Esophagus mucosa (tissue), 1 donor: Measurements from ENCODE around the gene AKT1S1. TPM values are rescaled to one million over a fixed set of nuclear protein-coding genes. Genes with fewer than 3 reads are reported as not detected.

ENCODE experiments used
- ATAC-seq: fragments of 200-7000 bp; cut with Tn5 transposase; one replicate; pipeline ENCODE4 v1.9.1; 2020
- total RNA-seq: library from RNA; stranded (reverse); gene quantifications from one replicate; pipeline ENCODE4 v1.2.4, GENCODE V29; 2023
- donor health status: DM: yes; HTN: yes; CAD: no.

The AKT1S1 gene
- total RNA-seq, 1 donor from 2014 or later: 32.7 TPM

- no peak for ATAC-seq
These were observed 23.2 kb downstream of the AKT1S1 start for GRCh38 chr19:49853852-49854377.

DNA sequence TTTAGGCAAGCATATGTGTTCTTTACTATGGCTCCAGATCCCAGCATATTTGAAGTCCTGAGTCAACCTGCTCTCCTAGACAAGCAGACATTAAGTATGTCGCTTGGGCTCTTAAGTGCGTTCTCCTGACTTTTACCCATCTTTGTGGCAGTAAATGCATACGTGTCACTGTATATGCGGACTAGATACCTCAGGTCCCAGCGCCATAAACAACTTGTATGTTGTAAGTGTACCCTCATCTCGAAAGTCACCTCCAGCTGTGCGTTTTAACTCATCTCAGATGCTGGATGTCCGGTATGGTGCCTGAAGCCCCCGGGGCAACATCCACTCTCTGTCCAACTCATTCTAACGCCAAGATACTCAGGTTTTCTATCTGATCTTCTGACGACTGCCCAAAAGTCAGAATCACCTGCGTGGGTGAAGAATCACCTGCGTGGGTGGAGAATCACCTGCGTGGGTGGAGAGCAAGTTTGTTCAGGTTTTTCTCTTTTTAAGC, 24.5 kb downstream of the AKT1S1 start:
- ATAC-seq: no peak

DNA sequence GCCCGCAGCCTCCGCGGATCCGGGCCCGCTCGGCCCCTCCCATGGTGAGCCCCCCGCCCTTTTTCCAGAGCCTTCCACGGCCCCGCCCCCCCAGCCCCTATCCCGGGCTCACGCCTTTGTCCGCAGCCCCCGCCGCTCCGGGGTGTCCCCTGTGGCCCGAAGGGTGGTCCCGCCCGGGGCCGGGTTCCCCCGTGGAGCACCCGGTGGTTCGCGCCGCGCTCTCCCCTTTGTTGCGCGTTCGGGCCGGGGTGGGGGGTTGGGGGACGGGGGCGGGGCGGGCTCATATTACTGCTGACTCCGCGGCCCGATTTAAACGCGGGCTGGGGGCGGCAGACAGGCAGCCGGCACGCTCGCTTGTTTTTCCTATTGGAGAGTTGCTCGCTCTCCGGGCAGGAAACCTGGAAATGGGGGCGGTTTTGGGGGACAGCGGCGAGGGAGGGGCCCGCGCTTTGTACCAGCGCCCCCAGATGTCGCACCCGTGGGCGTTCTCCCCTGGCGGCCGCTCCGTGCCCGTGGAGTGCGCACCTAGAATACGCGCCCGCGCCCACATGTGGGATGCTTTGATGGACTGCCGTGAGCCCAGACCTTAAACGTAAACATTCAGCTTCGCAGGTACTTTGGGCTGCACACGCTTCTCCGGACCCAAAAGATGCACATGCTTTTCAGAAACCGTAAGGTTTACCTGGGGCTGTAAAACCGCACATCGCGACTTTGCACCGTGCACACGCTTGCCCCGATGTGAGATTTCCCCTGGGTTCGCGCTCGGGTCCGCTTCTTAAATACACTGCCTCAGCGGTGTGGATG, 25.5 kb downstream of the AKT1S1 start:
- ATAC-seq: no peak

- peak; percentile 87 for ATAC-seq
These were observed 26.4 kb downstream of the AKT1S1 start, which contains the start of gene PTOV1 for GRCh38 chr19:49850487-49851342. Gene PTOV1, plus strand, starts transcription at chr19:49851159.

DNA sequence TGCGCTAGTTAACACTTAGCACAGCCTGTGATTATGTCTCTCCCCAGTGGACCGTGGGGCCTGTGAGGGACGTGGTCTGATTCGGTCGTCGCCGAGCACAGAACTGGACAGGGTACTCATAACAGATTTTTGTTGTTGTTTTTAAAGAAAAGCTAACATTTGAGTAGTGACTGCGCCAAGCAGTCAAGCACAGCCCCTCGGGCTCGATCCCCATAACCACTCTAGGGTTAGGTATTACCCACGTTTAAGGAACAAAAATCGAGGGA, 27.0 kb downstream of the AKT1S1 start:
- no peak for ATAC-seq

- ATAC-seq: no peak
These were observed 27.5 kb downstream of the AKT1S1 start for GRCh38 chr19:49849433-49850220.

DNA sequence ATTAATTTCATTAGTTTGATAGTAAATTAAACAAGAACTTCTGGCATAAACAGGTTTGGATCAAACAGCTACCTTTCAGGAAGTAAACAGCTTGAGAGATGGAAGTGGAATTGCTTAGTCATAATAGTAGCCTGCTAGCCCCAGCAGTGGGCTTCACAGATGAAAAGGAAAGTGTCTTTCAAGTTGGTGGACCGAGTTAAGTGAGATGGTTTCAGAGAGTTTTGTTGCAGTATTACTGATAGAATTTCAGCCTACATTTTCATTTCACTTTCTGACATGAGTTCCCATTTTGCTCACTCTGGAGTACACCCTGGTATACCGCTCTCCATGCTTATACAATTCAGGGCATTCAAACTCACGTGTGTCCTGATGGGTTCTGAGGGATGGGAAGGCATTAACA, 28.2 kb downstream of the AKT1S1 start:
- no peak for ATAC-seq

- ATAC-seq: no peak
These were observed 29.1 kb downstream of the AKT1S1 start for GRCh38 chr19:49847731-49848696.

DNA sequence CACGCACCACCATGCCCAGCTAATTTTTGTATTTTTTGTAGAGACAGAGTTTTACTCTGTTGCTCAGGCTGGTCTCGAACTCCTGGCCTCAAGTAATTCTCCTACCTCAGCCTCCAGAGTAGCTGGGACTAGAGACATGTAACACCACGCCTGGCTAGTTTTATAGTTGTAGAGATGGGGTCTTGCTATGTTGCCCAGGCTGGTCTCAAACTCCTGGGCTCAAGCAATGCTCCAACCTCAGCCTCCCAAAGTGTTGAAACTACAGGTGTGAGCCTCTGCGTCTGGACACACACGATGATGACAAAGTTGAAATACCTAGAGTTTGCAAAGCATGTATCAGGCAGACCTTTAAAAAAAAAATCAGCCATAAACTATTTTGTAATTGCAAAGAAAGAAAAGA, 30.7 kb downstream of the AKT1S1 start:
- ATAC-seq: no peak

- ATAC-seq: no peak
These were observed 31.7 kb downstream of the AKT1S1 start for GRCh38 chr19:49845414-49845813.

- ATAC-seq: no peak
These were observed 32.7 kb downstream of the AKT1S1 start for GRCh38 chr19:49844138-49845095.

- peak; percentile 28 for ATAC-seq
These were observed 33.9 kb downstream of the AKT1S1 start for GRCh38 chr19:49843265-49843664.

- ATAC-seq: no peak
These were observed 36.4 kb downstream of the AKT1S1 start for GRCh38 chr19:49840736-49841249.

DNA sequence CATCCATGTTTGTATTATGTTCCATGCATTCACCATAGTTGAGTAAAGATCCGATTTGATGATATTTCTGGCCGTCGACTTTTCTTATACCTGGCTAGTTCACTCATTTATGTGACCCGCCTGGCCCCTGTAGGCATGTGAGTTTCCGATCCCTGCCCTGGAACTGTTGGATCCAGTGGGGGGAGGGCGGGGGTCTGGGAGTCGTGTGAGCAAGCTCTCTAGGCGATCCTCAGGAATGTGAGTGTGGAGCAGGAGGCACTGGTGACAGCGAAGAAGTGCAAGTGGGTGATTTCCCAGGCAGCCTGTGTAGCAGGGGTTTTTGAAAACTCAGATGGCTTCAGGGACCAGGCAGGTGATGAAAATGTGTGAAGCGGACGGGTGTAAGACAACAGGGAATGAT, 36.8 kb downstream of the AKT1S1 start:
- no peak for ATAC-seq

GRCh38 chr19:49839713-49840112, 37.4 kb downstream of the AKT1S1 start:
- no peak for ATAC-seq

DNA sequence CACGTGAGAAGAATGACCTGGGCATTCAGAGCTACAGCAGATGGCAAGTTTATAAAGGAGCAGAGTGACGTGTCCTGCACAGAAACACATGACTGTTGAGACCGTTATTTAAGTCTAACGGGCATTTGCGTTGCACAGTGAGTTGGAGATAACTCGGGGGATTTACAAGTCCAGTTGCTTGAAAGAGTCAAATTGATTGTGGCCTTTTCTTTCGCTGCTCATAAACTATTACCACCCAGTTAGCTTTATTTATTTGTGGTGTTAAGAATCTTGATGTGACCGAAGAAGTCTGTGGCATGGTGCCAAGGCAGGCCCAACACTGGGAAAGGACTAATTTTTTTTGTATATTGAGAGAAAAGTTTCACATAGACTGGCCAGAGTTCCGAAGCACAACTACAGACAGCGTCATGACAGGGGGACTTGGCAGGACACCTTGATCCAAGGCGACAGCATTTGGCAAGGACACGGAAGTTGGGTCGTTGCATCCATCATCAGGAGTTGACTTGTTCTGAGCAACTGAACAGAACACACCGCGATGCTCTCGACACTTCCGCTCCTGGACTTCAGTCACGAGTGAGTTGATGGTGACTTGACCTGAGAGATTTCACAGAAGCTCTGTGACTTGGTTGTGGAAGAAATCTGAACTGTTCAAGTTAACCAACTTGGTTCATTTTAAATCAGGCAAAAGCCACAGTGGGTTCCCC, 38.1 kb downstream of the AKT1S1 start:
- ATAC-seq: no peak

GRCh38 chr19:49837425-49837824, 39.7 kb downstream of the AKT1S1 start:
- no peak for ATAC-seq

DNA sequence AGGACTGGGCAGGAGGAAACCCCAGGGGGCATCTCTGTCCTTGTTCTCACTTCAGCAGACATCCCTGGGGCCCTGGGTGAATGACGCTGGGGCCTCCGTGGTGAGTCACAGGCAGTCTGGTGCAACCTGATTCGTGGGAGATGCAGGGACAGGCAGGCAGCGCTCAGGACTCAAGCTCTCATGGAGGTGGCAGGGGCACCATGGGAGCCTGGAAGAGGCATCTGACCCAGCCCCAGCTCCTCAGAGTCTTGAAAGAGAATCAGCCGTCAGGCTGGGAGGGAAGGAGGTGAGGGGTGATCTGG, 40.2 kb downstream of the AKT1S1 start:
- ATAC-seq: no peak

- no peak for ATAC-seq
These were observed 40.8 kb downstream of the AKT1S1 start for GRCh38 chr19:49836176-49837008.
